NCI-H345 treated with DMSO at 0.1 percent for 48 hours (cell line): ENCODE measurements around the gene NLN.
"Not testable (repeated sequence)": the region's sequence is repeated elsewhere in the genome, so short reads cannot be mapped to it uniquely, and the experiment has no call there.

ENCODE experiments used
- DNase-seq: peaks from one replicate; lab custom pipeline; 2025; ENCODE audit not compliant: unreplicated experiment; lab: John Stamatoyannopoulos, UW

NLN gene

DNA sequence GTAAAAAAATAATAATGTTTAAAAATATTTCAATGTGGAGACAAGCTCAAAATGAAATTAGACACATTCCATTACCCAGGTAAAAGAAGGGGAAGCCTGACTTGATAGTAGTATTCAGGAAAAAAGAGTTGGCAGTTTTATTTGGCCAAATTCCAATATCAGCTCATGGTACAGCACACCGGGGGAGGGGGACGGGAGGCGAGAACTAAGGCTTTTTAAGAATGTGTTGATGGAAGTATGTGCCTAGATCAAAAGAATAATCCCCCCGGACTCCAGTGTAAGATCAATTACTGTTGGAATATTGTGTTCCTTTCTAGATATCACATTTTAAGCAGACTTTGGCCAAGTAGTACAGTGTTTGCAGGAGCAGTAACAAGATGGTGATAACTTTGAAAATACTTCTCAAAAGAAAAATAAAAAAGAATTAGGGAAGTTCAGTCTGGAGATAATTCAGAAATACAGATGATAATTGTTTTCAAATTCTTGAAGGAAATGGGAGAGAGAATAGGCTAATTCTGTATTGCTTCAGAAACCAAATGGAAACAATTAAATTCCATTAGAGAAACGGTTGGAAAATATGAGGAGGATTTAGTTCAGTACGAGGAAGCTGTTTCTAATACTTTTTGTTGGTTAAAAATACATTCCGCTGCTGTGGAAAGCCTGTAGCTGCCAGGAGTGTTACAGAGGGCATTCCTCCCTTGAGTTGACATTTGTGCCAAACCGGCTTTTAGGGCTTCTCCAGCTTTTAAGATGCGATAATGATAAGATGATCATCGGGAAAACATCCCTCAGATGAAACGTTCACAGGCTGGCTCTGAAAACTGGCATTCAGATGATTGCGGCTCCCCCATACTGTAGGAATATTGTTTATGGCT is 106.3 kb downstream of the NLN start:
- no peak for DNase-seq

DNA sequence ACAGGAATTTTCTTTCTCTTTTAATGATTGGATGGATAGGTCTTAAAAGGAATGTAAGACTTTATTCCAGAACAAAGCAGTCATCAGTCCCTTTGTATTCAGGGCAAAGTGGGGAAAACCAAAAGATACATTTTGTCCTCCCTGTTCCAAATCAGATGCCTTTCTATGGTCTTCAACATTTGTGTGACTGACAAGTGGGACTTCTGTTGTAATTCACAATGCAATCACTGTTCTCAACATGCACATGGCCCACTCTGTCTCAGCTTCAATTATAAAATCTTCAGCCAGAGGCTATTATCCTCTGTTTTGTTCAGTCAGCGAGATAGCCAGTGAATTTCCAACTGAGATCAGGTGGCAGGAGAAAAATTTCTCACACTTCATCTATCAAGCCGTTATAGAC is 108.9 kb downstream of the NLN start:
- no peak for DNase-seq

DNA sequence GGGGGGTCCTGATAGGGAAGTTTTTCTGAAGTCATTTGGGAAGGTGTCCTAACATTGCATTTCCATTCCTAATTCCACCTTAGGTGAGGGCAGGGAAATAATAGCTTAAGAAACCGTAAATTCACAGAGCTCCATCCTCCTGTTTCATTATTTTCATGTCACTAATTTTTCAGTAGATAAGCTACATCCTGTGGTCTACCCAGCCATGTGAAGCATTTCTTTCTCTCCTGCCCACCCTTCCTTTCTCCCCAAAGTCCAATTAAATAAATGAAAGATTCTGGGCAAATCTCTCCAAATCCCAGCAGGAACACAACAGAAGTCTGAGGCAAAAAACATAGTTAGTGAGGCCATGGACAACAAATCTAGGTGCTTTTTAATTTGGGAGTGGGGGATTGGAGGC is 109.3 kb downstream of the NLN start:
- no peak for DNase-seq

DNA sequence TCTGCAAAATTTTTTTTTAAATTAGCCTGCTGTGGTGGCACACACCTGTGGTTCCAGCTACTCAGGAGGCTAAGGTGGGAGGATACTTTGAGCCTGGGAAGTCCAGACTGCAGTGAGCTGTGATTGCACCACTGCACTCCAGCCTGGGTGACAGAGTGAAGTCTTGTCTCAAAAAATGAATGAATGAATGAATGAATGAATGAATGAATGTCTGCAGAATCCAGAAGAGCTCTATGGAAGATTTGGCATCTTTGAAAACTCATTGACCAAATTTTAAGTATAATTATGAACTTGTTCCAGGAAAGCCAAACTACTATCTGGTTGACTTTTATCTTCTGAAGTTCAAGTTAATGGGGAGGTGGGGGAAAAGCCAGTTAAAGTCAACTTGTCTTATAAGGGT is 110.1 kb downstream of the NLN start:
- no peak for DNase-seq

DNA sequence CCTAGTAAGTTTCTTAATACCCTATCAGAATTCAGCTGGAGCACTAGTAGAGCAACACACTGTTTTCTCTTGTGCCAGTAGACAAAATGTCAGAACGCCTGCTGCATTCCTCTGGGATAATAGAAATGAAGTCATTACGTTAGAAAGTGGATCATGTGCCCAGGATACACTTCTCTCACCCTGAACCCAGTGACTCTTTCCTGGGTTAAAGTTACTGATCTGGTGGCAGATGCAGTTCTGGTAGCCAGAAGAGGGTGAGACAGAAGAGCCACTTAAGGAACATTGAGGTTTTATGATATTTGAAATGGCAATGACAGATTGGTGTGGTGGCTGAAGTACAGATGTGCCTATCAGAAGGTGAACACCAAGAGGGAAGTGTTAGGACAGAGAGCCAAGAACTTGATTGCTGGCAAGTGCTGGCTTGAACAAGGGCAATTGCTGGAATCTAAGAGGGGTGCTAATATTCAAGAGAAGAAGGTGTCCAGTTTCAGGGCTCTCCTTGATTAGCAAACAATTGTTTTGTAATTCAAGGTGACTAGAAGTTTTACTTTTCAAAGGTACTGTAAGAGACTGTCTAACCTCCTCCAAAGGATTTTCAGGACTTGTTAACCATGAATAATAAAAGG is 110.7 kb downstream of the NLN start:
- DNase-seq, result no peak

DNA sequence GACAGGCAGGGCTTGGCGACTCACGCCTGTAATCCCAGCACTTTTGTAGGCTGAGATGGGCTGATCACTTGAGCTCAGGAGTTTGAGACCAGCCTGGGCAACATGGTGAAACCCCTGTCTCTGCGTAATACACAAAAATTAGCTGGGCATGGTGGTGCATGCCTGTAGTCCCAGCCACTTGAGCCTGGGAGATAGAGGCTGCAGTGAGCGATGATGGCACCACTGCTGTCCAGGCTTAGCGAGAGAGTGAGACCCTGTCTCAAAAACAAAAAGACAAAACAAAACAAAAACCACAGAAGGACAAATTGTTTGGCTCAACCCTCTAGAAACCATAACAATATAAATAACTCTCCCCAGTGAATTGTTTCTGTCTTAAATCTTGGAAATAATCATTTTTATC is 111.8 kb downstream of the NLN start:
- DNase-seq, result no peak

DNA sequence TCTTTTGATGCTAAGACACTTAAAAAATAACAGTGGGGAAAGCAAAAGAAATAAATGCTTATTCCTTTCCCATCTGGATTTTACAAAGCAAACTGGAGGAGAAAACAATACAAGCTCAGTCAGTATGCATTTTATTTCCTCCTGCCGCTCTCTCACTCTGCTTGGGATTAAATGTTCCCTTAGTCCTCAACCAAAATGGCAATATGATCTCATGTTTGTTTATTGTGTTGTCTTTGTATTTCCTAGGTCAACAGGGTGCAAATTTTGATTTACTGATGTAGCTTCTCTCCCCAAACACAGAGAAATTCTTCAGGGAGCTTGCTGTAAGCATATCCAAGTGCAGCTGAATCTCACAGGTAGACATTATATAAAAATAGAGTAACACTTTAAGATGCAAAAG is 112.3 kb downstream of the NLN start:
- DNase-seq, result no peak

DNA sequence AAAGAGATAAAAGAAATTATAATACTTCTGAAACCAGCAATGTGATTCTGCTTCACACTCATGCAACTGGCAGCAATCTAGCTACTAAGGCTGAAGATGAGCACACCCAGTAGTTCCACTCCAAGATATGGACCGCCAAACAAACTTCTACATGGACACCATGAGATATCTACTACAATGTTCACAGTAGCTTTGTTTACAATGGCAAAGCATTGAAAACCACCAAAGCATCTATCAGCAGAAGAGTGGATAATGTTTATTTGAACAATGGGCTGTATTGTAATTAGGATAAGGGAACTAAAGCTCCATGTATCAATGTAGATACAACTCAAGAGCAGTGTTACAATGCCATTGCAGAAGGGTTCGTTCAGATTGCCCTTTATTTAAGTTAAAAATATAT is 113.2 kb downstream of the NLN start:
- no peak for DNase-seq

DNA sequence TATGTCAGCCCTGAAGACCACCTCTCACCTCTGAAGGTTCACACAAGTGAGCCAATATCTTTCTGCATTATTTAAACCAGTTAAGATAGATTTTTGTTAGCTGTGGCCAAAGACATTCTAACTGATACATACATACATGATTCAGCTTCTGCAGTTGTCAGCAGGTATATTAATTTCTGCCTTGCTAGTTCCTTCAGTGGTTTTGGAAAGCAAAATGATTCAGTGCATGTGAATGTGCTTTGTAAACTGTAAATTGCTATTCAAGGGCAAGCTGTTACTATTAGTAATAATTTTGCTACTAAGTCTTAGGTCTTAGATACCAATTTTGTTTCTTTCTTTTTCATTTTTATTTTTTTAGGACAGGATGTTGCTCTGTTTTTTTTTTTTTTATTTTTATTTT is 115.1 kb downstream of the NLN start:
- DNase-seq, result no peak

DNA sequence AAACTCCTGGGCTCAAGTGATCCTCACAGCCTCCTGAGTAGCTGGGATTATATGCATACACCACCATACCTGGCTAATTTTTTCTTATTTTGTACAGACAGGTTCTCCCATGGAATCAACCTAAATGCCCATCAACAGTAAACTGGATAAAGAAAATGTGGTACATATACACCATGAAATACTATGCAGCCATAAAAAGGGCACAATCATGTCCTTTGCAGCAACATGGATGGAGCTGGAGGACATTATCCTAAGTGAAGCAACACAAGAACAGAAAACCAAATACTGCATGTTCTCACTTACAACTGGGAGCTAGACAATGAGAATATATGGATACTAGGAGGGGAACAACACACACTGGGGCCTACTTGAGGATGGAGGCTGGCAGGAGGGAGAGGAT is 117.2 kb downstream of the NLN start:
- DNase-seq, result not testable (repeated sequence)

DNA sequence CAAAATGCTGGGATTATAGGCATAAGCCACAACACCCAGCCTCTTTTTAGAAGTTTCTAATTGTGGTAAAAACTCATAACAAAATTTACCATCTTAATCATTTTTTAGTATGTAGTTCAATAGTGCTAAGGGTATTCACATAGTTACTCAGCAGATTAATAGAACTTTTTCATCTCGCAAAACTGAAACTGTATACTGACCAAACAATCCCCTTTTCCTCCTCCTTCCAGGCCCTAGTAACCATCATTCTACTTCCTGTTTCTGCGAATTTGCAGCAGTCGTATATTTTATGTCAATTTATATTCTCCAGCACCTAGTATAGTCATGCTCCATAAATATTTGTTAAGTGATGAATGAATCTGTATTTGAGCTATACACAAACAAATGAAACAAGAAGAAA is 118.1 kb downstream of the NLN start:
- DNase-seq, result no peak

DNA sequence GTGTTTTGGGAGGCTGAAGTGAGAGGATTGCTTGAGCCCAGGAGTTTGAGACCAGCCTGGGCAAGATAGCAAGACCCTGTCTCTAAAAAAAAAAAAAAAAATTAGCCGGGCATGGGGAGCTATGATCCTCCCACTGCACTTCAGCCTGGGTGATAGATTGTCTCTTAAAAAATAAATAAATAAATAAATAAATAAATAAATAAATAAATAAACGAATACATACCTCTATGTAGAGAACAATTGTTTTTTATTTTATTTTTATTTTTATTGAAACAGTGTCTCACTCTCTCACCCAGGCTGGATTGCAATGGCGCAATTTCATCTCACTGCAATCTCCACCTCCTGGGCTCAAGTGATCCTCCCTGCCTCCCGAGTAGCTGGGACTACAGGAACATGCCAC is 122.8 kb downstream of the NLN start:
- not testable (repeated sequence) for DNase-seq

DNA sequence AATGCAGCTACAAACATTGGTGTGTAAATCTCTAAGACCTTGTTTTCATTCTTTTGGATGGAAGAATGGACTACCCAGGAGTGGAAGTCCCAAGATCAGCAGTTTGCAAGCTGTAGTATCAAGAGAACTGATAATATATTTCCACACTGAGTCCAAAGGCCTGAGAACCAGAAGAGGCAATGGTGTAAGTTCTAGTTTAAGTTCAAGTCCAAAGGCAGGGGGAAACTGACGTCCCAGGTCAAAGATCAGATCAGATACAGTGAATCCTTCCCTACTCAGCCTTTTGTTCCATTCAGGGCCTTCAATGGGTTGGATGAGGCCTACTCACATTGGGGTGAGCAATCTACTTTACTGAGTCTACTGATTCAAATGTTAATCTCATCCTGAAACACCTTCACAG is 124.1 kb downstream of the NLN start:
- no peak for DNase-seq

DNA sequence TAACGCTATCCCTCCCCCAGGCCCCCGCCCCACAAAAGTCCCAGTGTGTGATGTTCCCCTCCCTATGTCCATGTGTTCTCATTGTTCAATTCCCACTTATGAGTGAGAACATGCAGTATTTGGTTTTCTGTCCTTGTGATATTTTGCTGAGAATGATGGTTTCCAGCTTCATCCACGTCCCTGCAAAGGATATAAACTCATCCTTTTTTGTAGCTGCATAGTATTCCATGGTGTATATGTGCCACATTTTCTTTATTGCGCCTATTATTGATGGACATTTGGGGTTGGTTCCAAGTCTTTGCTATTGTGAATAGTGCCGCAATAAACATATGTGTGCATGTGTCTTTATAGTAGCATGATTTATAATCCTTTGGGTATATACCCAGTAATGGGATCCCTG is 125.0 kb downstream of the NLN start:
- DNase-seq, result not testable (repeated sequence)

DNA sequence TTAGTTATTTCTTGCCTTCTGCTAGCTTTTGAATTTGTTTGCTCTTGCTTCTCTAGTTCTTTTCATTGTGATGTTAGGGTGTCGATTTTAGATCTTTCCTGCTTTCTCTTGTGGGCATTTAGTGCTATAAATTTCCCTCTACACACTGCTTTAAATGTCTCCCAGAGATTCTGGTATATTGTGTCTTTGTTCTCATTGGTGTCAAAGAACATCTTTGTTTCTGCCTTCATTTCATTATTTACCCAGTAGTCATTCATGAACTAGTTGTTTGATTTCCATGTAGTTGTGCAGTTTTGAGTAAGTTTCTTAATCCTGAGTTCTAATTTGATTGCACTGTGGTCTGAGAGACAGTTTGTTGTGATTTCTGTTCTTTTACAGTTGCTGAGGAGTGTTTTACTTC is 127.9 kb downstream of the NLN start:
- DNase-seq, result not testable (repeated sequence)

DNA sequence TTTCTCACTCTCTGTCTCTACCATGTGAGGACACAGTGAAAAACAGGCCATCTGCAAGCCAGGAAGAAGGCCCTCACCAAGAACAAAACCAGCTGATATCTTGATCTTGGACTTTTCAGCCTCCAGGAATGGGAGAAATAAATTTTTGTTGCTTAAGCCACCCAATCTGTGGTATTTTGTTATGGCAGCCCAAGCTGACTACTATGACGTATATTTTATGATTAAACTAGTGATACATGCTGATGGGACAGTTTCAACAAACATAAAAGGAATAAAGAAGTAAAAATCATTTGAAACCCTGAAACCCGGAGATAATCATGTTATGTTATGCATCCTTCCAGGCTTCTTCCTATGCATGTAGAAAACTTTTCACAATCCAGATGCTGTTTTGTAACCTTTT is 132.9 kb downstream of the NLN start:
- DNase-seq, result no peak

DNA sequence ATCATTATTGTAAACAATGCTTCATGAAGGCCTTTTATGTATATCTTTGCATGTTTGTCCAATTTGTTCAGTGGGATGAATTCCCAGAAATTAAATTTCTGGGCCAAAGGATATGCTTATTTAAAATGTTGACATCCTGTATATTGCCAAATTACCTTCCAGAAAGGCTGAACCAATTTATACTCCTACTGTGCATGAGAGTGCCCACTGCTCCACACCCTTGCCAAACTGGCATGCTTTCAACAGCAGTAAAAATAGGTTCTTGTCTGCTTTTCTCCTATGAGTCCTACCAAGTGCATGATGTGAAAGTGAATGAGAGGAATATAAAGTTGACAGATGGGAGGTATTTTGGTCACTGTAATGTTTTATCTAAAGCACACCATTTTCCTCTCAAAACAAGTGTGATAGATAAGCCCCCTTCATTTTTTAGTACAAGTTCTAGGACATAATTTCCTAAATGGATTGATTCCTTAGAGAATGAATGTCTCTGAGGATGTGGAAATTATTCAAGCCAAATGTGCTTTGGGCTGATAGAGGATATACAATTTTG is 133.8 kb downstream of the NLN start:
- DNase-seq, result no peak

DNA sequence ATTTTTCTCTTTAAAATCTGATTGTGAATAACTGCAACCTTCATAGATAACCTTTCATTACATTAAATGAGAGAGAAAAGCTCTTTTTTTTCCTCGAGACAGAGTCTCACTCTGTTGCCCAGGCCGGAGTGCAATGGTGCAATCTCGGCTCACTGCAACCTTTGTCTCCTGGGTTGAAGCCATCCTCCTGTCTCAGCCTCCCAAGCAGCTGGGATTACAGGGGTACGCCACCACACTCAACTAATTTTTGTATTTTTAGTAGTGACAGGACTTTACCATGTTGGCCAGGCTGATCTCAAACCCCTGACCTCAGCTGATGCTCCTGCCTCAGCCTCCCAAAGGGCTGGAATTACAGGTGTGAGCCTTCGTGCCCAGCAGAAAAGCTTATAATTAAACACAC is 134.5 kb downstream of the NLN start:
- no peak for DNase-seq

DNA sequence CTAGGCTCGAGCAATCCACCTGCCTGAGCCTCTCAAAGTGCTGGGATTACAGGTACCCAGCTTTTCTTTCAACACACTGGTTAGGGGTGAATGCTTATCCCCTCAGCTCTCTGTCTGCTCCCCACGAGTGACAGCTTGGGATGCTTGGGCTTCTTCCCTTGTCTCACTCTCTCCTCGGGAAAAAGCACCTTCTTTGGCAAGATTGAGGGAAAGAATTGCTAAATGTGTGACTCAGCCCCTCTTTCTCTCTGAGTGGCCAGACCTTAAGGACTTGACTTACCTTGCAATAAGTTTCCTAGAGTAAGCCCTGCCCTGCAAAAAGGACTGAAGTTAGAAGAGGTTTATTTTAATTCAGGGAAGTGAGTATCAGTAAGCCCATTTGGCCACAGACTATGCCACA is 136.3 kb downstream of the NLN start:
- DNase-seq, result no peak

DNA sequence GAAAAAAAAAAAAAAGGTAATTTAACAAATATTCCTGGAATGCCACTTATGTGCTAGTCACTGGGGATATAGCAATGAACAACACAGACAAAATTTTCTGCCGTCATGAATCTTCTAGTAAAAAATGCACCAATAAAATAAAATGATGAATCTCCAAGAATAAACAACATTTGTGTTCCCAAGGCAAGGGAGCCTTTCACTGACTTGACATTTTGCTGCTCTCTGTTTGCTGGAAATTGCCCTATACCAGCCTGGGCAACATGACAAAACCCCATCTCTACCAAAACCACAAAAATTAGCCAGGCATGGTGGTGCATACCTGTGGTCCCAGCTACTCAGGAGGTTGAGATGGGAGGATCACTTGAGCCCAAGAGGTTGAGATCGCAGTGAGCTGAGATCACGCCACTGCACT is 139.8 kb downstream of the NLN start:
- DNase-seq, result no peak

DNA sequence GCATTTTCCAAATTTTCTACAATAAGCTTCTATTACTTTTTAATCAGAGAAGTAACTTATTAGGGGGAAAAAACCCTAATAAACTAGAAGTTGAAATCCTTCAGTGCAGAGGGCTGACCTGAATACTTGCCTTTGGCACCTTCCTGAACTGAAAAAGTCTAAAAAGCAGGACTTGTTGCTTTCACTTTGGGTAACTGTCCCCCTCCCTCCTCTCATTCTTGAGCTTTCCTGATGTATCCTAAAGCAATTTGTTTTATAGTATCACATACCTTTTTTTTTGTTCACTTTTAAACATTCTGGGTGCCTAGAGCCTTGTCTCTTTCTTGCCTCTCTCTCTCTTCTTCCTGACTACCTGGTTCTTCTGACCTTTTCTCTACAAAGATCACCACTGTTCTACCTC is 140.4 kb downstream of the NLN start:
- DNase-seq, result no peak

DNA sequence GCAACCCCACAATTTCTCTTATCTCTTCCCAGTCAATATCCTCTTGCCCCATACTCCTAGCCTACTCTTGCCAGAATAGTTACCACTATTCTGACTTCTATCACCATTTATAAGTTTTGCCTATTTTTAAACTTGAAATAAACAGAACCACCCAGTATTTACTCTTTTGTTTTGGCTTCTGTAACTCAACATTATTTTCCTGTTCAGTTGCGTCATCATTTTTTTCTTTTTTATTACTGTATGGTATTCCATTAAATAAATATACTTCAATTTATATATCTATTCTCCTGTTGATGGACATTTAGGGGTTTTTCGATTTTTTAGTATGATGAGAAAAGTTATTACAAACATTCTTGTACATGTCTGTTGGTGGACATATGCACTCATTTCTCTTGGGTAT is 141.7 kb downstream of the NLN start:
- no peak for DNase-seq
